Lung (tissue), 12 donors: Measurements from ENCODE around the gene ARCN1. TPM values are rescaled to one million over a fixed set of nuclear protein-coding genes. Genes with fewer than 3 reads are reported as not detected.
"Not testable (repeated sequence)": the region's sequence is repeated elsewhere in the genome, so short reads cannot be mapped to it uniquely, and the experiment has no call there.

ENCODE experiments used
- ATAC-seq: fragments of 200-7000 bp; cut with Tn5 transposase; one replicate; pipeline ENCODE4 v1.9.1; 2020; ENCODE audit warnings: moderate number of reproducible peaks; ENCODE audit not compliant: insufficient read depth, low FRiP score
- DNase-seq, 3 donors: peaks; one replicate each; pipeline ENCODE4 v3.0.0-alpha.2; 2013 to 2017
- H3K27ac ChIP-seq, 2 donors: one replicate each; pipeline ENCODE4 v1.5.1; 2013; ENCODE audit warnings: mild to moderate bottlenecking in 2 of 2, moderate library complexity in 2 of 2, control low read depth in 1 of 2, inconsistent platforms in 1 of 2, low read depth in 1 of 2, low read length in 1 of 2
- H3K27me3 ChIP-seq, 3 donors: one replicate each; pipeline ENCODE4 v1.5.1; 2013; ENCODE audit warnings: low read length in 2 of 3; ENCODE audit not compliant: control insufficient read depth in 3 of 3, insufficient read depth in 3 of 3
- H3K36me3 ChIP-seq, 4 donors: one replicate each; pipeline ENCODE4 v1.5.1; 2013; ENCODE audit warnings: low read length in 4 of 4, mild to moderate bottlenecking in 1 of 4, moderate library complexity in 1 of 4; ENCODE audit not compliant: control insufficient read depth in 4 of 4, insufficient read depth in 4 of 4
- H3K4me1 ChIP-seq, 5 donors: one replicate each; pipeline ENCODE4 v1.5.1; 2013; ENCODE audit warnings: low read length in 5 of 5, mild to moderate bottlenecking in 2 of 5, moderate library complexity in 1 of 5; ENCODE audit not compliant: control insufficient read depth in 5 of 5, insufficient read depth in 5 of 5
- H3K4me3 ChIP-seq: one replicate; pipeline ENCODE4 v1.5.1; 2013; ENCODE audit warnings: mild to moderate bottlenecking, control low read depth, moderate library complexity
- H3K9ac ChIP-seq, 2 donors: one replicate each; pipeline ENCODE4 v1.5.1; 2013; ENCODE audit warnings: low read length in 2 of 2, control low read depth in 1 of 2; ENCODE audit not compliant: insufficient read depth in 1 of 2
- H3K9me3 ChIP-seq, 4 donors: one replicate each; pipeline ENCODE4 v1.5.1; 2013; ENCODE audit warnings: low read length in 3 of 4, mild to moderate bottlenecking in 1 of 4, moderate library complexity in 1 of 4; ENCODE audit not compliant: control insufficient read depth in 4 of 4, insufficient read depth in 3 of 4
- CTCF ChIP-seq: IDR thresholded peaks from 2 replicates; pipeline ENCODE4 v1.5.1; 2012; ENCODE audit warnings: mild to moderate bottlenecking; ENCODE audit errors: control extremely low read depth, extremely low read depth
- WGBS, 2 donors: extraction: QIAGEN DNeasy Blood & Tissue Kit; methylation state at CpG; one replicate each; pipeline ENCODE4 v1.1.7; 2013; 5-methylcytosine and 5-hydroxymethylcytosine counted together
- polyA plus RNA-seq, 2 donors: library from polyadenylated mRNA; stranded (reverse); fragments of 200-250 nt; gene quantifications; one replicate each; pipeline ENCODE4 v1.2.1, GENCODE V29; 2013
- total RNA-seq, 2 donors: library from RNA; depleted of rRNA in 1 of 2; stranded (reverse); fragments of >200 nt in 1 of 2; gene quantifications; one replicate each; pipeline ENCODE4 v1.2.1, GENCODE V29; 2014 to 2021
- donor health status: control.
- donor health status: control.
- donor health status: Bipolar disorder and iron deficiency.
- donor health status: healthy.
- donor health status: DM: yes; HTN: yes; CAD: no.

The ARCN1 gene
- total and polyA plus RNA-seq, 4 donors = 72.4 to 123 (median 106) TPM

DNA sequence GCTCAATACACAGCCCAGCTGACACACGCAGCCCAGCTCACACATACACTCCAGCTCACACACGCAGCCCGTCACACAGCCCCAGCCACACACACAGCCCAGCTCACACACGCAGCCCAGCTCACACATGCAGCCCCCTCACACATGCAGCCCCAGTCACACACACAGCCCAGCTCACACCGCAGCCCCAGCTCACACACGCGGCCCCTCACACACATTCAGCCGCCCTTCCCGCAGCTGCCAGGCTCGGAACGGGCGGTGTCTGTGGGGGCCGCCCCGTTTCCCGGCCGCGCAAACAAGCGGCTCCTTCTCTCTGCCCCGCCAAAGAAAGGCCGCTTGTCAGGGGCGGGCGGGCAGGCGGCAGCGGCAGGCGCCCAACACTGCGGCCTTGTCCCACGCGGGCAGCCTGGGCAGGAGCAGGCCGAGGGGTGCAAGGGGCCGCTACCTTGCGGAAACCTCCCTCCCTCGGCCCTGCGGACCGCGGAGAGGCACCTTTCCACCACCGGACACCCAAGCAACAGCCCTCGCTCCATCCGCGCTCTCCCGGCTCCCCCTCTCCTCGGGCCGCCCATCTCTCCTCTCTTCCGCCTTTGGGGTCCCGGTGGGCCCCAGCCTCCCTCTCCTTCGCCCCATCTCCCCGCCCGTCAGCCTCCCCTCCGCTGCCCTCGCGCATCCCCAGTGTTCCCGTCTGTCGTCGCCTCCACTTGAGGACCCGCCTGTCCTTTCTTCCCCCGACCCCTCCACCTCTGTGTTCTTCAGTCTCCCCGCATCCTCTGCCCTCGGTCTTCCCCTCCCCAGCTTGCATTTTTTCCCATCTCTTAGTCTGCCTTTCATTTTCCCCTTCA is 37.4 kb downstream of the ARCN1 start:
- no peak for ATAC-seq
- Histone ChIP-seq H3K9me3 (no peaks in the 10 kb centered on the region), H3K36me3 (peaks cover 0 to 8% (median 2%) of the 10 kb centered on the region in 4 donors), H3K4me3 (peak overlapping the region; percentile 39), H3K27ac (peak overlapping the region; percentile 91 to 93), H3K27me3 (peaks cover 0 to 4% (median 0%) of the 10 kb centered on the region in 3 donors), H3K4me1 (peaks cover 0 to 57% (median 38%) of the 10 kb centered on the region in 5 donors), H3K9ac (peak overlapping the region in 1 of 2 donors; percentile 32)
- 13 to 31% methylated on average over 54 to 57 of the region's 57 CpGs for WGBS, 2 donors
- TF ChIP-seq CTCF = no peak
- peak; percentile 38 to 71 (median 53) for DNase-seq

DNA sequence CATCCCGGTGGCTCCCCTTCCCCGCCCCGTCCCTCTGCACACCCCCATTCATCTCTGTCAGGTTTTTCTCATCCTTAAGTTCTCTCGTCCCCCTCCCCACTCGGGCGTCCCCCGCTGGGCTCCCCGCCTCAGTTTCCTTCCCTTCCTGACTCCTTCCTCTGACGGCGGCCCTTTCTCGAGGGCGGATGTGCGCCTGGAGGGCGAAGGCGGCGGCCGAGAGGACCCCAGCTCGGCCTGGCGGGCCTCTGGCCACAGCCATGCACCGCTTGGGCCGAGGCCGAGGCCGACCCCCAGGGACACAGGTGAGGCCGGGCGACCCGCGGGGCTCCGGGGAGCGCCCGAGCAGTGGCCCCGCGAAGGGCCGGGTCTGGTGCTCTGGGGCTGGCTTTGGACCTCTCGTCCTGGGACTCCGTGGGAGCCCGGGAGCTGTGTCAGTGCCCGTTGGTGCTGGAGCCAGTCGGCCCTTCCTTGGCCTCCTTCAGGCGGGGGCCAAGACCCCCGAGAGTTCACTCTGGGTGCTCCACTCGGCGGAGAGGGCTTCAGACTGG is 38.1 kb downstream of the ARCN1 start:
- Histone ChIP-seq H3K4me3 (peak overlapping the region; percentile 39), H3K36me3 (peaks cover 0 to 10% (median 2%) of the 10 kb centered on the region in 4 donors), H3K4me1 (peaks cover 0 to 50% (median 31%) of the 10 kb centered on the region in 5 donors), H3K9ac (peak overlapping the region in 1 of 2 donors; percentile 32), H3K9me3 (no peaks in the 10 kb centered on the region), H3K27ac (peak overlapping the region; percentile 91 to 93), H3K27me3 (peaks cover 0 to 4% (median 0%) of the 10 kb centered on the region in 3 donors)
- no peak for ATAC-seq
- no peak for DNase-seq
- no peak for TF ChIP-seq CTCF
- 8 to 27% methylated on average over 35 to 42 of the region's 42 CpGs for whole genome bisulfite sequencing, 2 donors

DNA sequence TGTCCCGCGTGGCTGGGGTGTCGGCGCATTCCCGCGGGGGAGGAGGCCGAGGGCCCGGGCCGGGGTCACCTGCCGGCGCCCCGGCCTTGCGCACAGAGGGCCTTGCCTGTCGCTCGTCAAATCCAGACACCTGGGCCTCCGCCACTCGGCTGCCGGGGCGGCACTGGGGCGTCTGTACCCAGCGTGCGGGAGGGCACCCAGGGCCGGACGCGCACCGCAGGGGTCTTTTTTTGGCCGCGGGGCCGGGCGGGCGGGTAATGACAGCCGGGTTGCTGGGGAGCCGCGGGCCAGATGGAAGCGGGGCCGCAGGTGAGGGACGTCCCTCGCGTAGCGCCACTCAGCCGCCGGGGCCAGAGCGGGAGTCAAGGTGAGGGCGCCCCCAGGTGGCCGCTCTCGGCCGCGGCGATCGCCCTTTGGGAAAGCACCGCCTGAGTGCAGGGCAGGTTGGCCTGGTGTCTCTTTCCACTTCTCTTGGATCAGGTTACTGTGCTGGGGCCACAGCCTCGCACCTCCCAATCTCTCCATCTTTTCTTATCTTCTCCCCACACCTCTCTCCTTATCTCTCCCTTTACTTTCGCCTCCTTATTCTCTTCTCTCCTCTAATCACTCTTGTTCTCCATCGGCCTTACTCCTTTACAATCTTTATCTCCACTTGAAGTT is 38.7 kb downstream of the ARCN1 start:
- Histone ChIP-seq H3K4me3 (peak overlapping the region; percentile 39), H3K36me3 (peaks cover 6 to 11% (median 6%) of the 10 kb centered on the region in 4 donors), H3K4me1 (peaks cover 0 to 44% (median 34%) of the 10 kb centered on the region in 5 donors), H3K9me3 (no peaks in the 10 kb centered on the region), H3K9ac (peak overlapping the region in 1 of 2 donors; percentile 55), H3K27me3 (peaks cover 0 to 4% (median 0%) of the 10 kb centered on the region in 3 donors), H3K27ac (peak overlapping the region; percentile 91 to 93)
- DNase-seq (peak; percentile 62 to 78 (median 78)), ATAC-seq (peak; percentile 60)
- WGBS, 2 donors = 4 to 5% methylated on average over 26 to 54 of the region's 54 CpGs
- peak; percentile 87 for TF ChIP-seq CTCF

- not testable (repeated sequence) for H3K9me3 ChIP-seq, ATAC-seq, DNase-seq, H3K27me3 ChIP-seq
- Histone ChIP-seq H3K27ac (peak overlapping the region in 1 of 2 donors; percentile 93), H3K4me3 (peak overlapping the region; percentile 39), H3K9ac (peak overlapping the region in 1 of 2 donors; percentile 55), H3K4me1 (peaks cover 0 to 39% (median 31%) of the 10 kb centered on the region in 5 donors), H3K36me3 (peaks cover 8 to 16% (median 10%) of the 10 kb centered on the region in 4 donors)
- 61 to 70% methylated on average over 19 of the region's 19 CpGs for WGBS, 2 donors
Observed at GRCh38 chr11:118611433-118611795, 39.2 kb downstream of the ARCN1 start.
